A549 (cell line): ENCODE data around the gene TRPM4. TPM values are rescaled to one million over a fixed set of nuclear protein-coding genes. Genes with fewer than 3 reads are reported as not detected.
A peak's percentile ranks its signal among the peaks of the same experiment; 100 is the strongest.

ENCODE experiments used
- ATAC-seq, 2 experiments: fragments of 200-7000 bp in 1 of 2; fragments of >200 bp in 1 of 2; cut with Nextera tagmentation in 1 of 2; cut with Tn5 transposase in 1 of 2; 3 replicates each; pipeline versions ENCODE4 v1.8.0 to v1.9.1; 2018 to 2020; ENCODE audit warnings: mild to moderate bottlenecking in 1 of 2, moderate library complexity in 1 of 2
- CTCF ChIA-PET: fragments of 300-600 bp; sonication (Branson Sonifier 250); formaldehyde crosslinking; extraction: SDS; loops from one replicate; lab custom pipeline; 2021; ENCODE audit warnings: antibody characterized with exemption, inconsistent platforms; lab: Yijun Ruan, JAX
- POLR2A ChIA-PET: fragments of 350-600 bp; formaldehyde crosslinking; extraction: SDS; loops from one replicate; lab custom pipeline; 2021; ENCODE audit warnings: antibody characterized with exemption, inconsistent platforms; lab: Yijun Ruan, JAX
- DNase-seq, 2 experiments: peaks; one replicate each; pipeline versions ENCODE4 v3.0.0 to v3.0.0-alpha.2; 2011 to 2016; ENCODE audit warnings: low read depth in 1 of 2, low spot score in 1 of 2
- FAIRE-seq: peaks from 2 replicates; lab custom pipeline; 2011; peaks lifted over from hg19 to GRCh38; lab: Jason Lieb, UNC
- H3K27ac ChIP-seq, 2 experiments: fragments of >200 bp; sonication (Bioruptor Twin); formaldehyde crosslinking; 3 replicates each; pipeline ENCODE4 v1.5.1; 2016 to 2017
- H3K4me1 ChIP-seq: fragments of >200 bp; sonication (Bioruptor Twin); formaldehyde crosslinking; 3 replicates; pipeline ENCODE4 v1.6.1; 2016
- H3K4me2 ChIP-seq: fragments of >200 bp; sonication (Bioruptor Twin); formaldehyde crosslinking; 3 replicates; pipeline ENCODE4 v1.6.1; 2016
- H3K4me3 ChIP-seq: fragments of >200 bp; sonication (Bioruptor Twin); formaldehyde crosslinking; 3 replicates; pipeline ENCODE4 v1.5.1; 2016
- H3K9me3 ChIP-seq: fragments of >200 bp; sonication (Bioruptor Twin); formaldehyde crosslinking; 3 replicates; pipeline ENCODE4 v1.6.1; 2016
- CBX2 ChIP-seq: fragments of 200-600 bp; sonication (generic); IDR thresholded peaks from 2 replicates; pipeline ENCODE4 v1.6.1; 2016; ENCODE audit warnings: low read depth, mild to moderate bottlenecking, borderline replicate concordance
- CBX8 ChIP-seq: fragments of 200-600 bp; sonication (generic); IDR thresholded peaks from 2 replicates; pipeline ENCODE4 v1.6.1; 2016
- CHD2 ChIP-seq: fragments of 150-350 bp; IDR thresholded peaks from 2 replicates; pipeline ENCODE4 v1.6.1; 2014; ENCODE audit warnings: low read length; ENCODE audit not compliant: partially characterized antibody
- FOSL2 ChIP-seq, 2 experiments: fragments of 450-650 bp in 1 of 2; fragments of >200 bp in 1 of 2; sonication (Bioruptor Twin) in 1 of 2; formaldehyde crosslinking; IDR thresholded peaks; 2 replicates each; pipeline versions ENCODE4 v1.5.0 to v1.6.1; 2016 to 2020; ENCODE audit warnings: mild to moderate bottlenecking in 1 of 2, moderate library complexity in 1 of 2
- FOXS1 ChIP-seq: fragments of 250-450 bp; sonication (Bioruptor Pico); IDR thresholded peaks from 2 replicates; pipeline ENCODE4 v1.5.0; 2020; ENCODE audit warnings: mild to moderate bottlenecking, moderate library complexity
- GATA3 ChIP-seq: IDR thresholded peaks from 2 replicates; pipeline ENCODE4 v1.6.1; 2012; ENCODE audit warnings: borderline replicate concordance
- HOXB13 ChIP-seq: fragments of 250-450 bp; sonication (Bioruptor Pico); IDR thresholded peaks from 2 replicates; pipeline ENCODE4 v1.5.0; 2020; ENCODE audit warnings: low read depth, mild to moderate bottlenecking, moderate library complexity
- HOXB5 ChIP-seq: fragments of 250-450 bp; sonication (Bioruptor Pico); IDR thresholded peaks from 2 replicates; pipeline ENCODE4 v1.5.0; 2020; ENCODE audit warnings: mild to moderate bottlenecking, moderate library complexity
- JUN ChIP-seq, 2 experiments: fragments of >200 bp; sonication (Bioruptor Twin); formaldehyde crosslinking; IDR thresholded peaks; 2 replicates in 1 of 2; 3 replicates in 1 of 2; pipeline ENCODE4 v1.6.1; 2016 to 2017
- JUNB ChIP-seq: fragments of >200 bp; sonication (Bioruptor Twin); formaldehyde crosslinking; IDR thresholded peaks from 2 replicates; pipeline ENCODE4 v1.6.1; 2016
- KDM1A ChIP-seq: fragments of 200-600 bp; sonication (generic); IDR thresholded peaks from 2 replicates; pipeline ENCODE4 v1.6.1; 2016; ENCODE audit warnings: low read depth, mild to moderate bottlenecking
- NPAS2 ChIP-seq: fragments of 250-450 bp; sonication (Bioruptor Pico); IDR thresholded peaks from 2 replicates; pipeline ENCODE4 v1.8.0; 2022; ENCODE audit warnings: mild to moderate bottlenecking, moderate library complexity, borderline replicate concordance
- NR3C1 ChIP-seq: fragments of >200 bp; sonication (Bioruptor Twin); formaldehyde crosslinking; IDR thresholded peaks from 3 replicates; pipeline ENCODE4 v1.6.1; 2017
- RNF2 ChIP-seq: fragments of 200-600 bp; sonication (generic); IDR thresholded peaks from 2 replicates; pipeline ENCODE4 v1.6.1; 2016; ENCODE audit warnings: low read depth, mild to moderate bottlenecking, antibody characterized with exemption, moderate library complexity, borderline replicate concordance
- TFCP2L1 ChIP-seq: fragments of 250-450 bp; sonication (Bioruptor Pico); IDR thresholded peaks from 2 replicates; pipeline ENCODE4 v1.5.0; 2021; ENCODE audit warnings: mild to moderate bottlenecking
- ZNF302 ChIP-seq: fragments of 250-450 bp; sonication (Bioruptor Pico); IDR thresholded peaks from 2 replicates; pipeline ENCODE4 v1.9.0; 2021; ENCODE audit warnings: inconsistent platforms, mild to moderate bottlenecking, moderate library complexity
- ZSCAN20 ChIP-seq: fragments of 250-450 bp; sonication (Bioruptor Pico); IDR thresholded peaks from 2 replicates; pipeline ENCODE4 v1.8.0; 2022; ENCODE audit warnings: mild to moderate bottlenecking, moderate library complexity
- WGBS: methylation state at CpG from one replicate; pipeline ENCODE4 v1.1.6; 2017; ENCODE audit errors: missing lambda C conversion rate; 5-methylcytosine and 5-hydroxymethylcytosine counted together
- polyA plus RNA-seq, 4 experiments: library from polyadenylated mRNA; depleted of rRNA in 3 of 4; stranded (reverse); fragments of >200 nt; fragmentation: RNase III in 1 of 4; extraction: RNeasy Plus Mini Kit Qiagen cat#74134 plus additional on column Dnase treatment in 1 of 4; gene quantifications; 2 replicates in 3 of 4; 3 replicates in 1 of 4; pipeline ENCODE4 v1.2.3, GENCODE V29; 2011 to 2017
- TF ChIP-seq, protein P1 (sequence below): IDR thresholded peaks from 2 replicates; pipeline ENCODE4 v1.6.1; 2012
- TF ChIP-seq, protein P2 (sequence below): fragments of 250-450 bp; sonication (Bioruptor Pico); IDR thresholded peaks from 2 replicates; pipeline ENCODE4 v1.5.0; 2020; ENCODE audit warnings: low read depth, mild to moderate bottlenecking, moderate library complexity
- TF ChIP-seq, protein P3 (sequence below): fragments of >200 bp; sonication (Bioruptor Twin); formaldehyde crosslinking; IDR thresholded peaks from 2 replicates; pipeline ENCODE4 v1.6.1; 2016
- TF ChIP-seq, protein P4 (sequence below): fragments of 450-650 bp; IDR thresholded peaks from 2 replicates; pipeline ENCODE4 v1.6.1; 2014; ENCODE audit warnings: antibody characterized with exemption
- TF ChIP-seq, protein P5 (sequence below): fragments of >200 bp; sonication (Bioruptor Twin); formaldehyde crosslinking; IDR thresholded peaks from 3 replicates; pipeline ENCODE4 v1.6.1; 2016

The TRPM4 gene
- polyA plus RNA-seq, 2 of the 4 experiments (the other 2 are of a cell fraction) = 4.7 to 9.1 TPM

DNA sequence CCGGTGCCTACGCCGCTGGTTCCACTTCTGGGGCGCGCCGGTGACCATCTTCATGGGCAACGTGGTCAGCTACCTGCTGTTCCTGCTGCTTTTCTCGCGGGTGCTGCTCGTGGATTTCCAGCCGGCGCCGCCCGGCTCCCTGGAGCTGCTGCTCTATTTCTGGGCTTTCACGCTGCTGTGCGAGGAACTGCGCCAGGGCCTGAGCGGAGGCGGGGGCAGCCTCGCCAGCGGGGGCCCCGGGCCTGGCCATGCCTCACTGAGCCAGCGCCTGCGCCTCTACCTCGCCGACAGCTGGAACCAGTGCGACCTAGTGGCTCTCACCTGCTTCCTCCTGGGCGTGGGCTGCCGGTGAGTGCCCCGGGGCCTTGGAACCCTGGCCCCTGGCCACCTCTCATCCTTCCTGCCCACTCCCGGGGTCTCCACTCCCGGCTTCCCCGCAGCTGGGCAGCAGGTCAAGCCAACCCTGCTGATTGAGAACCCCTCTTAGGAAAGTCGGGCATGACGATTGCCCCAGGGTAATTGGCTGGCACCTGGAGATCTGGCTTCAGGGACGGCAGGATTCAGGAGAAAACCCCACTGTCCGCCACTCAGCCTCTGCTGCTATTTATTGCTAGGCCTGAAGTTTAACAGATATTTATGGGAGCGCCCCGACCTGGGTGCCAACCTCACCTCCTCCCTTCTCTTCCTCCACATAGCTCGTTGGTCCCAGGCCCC, 39.1 kb downstream of the TRPM4 start:
- H3K4me2 ChIP-seq = no peak overlapping the region
- CTCF ChIA-PET = interaction anchor here (0.7 to 6.0 kb wide), 12 partner anchors 11 to 408 kb away, joined by 3 to 81 read pairs (median 14); no protein-coding TSS in a partner anchor
- no peak for FAIRE-seq
- TF ChIP-seq FOXS1 (CRISPR knock-in tag) (no peak), KDM1A (no peak), JUNB (no peak), HOXB5 (CRISPR knock-in tag) (no peak), GATA3 (no peak), NR3C1 (no peak), CBX8 (no peak), FOSL2 (IDR thresholded peaks at IDR 0.05) (no peak), FOSL2 (CRISPR knock-in tag; IDR thresholded peaks at IDR 0.05) (no peak)
- TF ChIP-seq, protein P1, sequence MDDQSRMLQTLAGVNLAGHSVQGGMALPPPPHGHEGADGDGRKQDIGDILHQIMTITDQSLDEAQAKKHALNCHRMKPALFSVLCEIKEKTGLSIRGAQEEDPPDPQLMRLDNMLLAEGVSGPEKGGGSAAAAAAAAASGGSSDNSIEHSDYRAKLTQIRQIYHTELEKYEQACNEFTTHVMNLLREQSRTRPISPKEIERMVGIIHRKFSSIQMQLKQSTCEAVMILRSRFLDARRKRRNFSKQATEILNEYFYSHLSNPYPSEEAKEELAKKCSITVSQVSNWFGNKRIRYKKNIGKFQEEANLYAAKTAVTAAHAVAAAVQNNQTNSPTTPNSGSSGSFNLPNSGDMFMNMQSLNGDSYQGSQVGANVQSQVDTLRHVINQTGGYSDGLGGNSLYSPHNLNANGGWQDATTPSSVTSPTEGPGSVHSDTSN = no peak
- TF ChIP-seq, all 56 proteins: peak for 0
- H3K9me3 ChIP-seq = no peaks in the 10 kb centered on the region
- POLR2A ChIA-PET = no interaction called here
- peaks cover 4% of the 10 kb centered on the region; the same call in 1 of the 3 replicates for H3K4me1 ChIP-seq
- no peak overlapping the region for H3K27ac ChIP-seq
- H3K4me3 ChIP-seq = no peak overlapping the region
- DNase-seq (no peak), ATAC-seq (no peak)
- 92% methylated on average over 37 of the region's 40 CpGs for WGBS

DNA sequence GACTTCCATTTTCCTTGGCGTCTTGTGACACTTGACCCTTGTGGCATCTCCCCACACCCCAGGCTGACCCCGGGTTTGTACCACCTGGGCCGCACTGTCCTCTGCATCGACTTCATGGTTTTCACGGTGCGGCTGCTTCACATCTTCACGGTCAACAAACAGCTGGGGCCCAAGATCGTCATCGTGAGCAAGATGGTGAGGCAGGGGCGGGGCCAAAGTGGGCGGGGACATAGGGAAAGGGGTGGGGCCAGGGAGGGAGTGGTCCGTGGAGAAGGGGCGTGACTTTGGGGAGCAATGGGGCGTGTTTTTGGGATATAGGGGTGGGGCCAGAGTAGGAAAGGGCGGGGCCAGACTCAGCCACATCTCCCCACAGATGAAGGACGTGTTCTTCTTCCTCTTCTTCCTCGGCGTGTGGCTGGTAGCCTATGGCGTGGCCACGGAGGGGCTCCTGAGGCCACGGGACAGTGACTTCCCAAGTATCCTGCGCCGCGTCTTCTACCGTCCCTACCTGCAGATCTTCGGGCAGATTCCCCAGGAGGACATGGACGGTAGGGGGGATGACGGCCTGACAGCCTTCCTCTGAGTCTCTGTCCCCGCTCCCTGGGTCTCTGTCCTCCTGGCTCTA, 42.8 kb downstream of the TRPM4 start:
- peaks cover 4% of the 10 kb centered on the region; the same call in 1 of the 3 replicates for H3K4me1 ChIP-seq
- POLR2A ChIA-PET = no interaction called here
- FAIRE-seq (no peak), ATAC-seq (peak; percentile 64 to 80; a peak in 5 of 6 replicates), DNase-seq (peak; percentile 58)
- H3K4me2 ChIP-seq = no peak overlapping the region
- CTCF ChIA-PET = interaction anchor here (1.0 to 6.0 kb wide), 14 partner anchors 8 to 126 kb away, joined by 3 to 81 read pairs (median 11); partner anchors contain the start of gene LIN7B
- 84% methylated on average over 28 of the region's 29 CpGs for WGBS
- H3K9me3 ChIP-seq = no peaks in the 10 kb centered on the region
- H3K4me3 ChIP-seq = no peak overlapping the region
- TF ChIP-seq JUN (IDR thresholded peaks at IDR 0.05) (no peak), HOXB13 (CRISPR knock-in tag) (no peak), FOXS1 (CRISPR knock-in tag) (no peak), ZSCAN20 (CRISPR knock-in tag) (no peak), CBX2 (no peak), NPAS2 (CRISPR knock-in tag) (no peak), RNF2 (no peak), CHD2 (no peak)
- TF ChIP-seq, protein P2, sequence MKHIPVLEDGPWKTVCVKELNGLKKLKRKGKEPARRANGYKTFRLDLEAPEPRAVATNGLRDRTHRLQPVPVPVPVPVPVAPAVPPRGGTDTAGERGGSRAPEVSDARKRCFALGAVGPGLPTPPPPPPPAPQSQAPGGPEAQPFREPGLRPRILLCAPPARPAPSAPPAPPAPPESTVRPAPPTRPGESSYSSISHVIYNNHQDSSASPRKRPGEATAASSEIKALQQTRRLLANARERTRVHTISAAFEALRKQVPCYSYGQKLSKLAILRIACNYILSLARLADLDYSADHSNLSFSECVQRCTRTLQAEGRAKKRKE (CRISPR knock-in tag) = no peak
- TF ChIP-seq, protein P3, sequence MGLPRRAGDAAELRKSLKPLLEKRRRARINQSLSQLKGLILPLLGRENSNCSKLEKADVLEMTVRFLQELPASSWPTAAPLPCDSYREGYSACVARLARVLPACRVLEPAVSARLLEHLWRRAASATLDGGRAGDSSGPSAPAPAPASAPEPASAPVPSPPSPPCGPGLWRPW = no peak
- no peak overlapping the region for H3K27ac ChIP-seq

DNA sequence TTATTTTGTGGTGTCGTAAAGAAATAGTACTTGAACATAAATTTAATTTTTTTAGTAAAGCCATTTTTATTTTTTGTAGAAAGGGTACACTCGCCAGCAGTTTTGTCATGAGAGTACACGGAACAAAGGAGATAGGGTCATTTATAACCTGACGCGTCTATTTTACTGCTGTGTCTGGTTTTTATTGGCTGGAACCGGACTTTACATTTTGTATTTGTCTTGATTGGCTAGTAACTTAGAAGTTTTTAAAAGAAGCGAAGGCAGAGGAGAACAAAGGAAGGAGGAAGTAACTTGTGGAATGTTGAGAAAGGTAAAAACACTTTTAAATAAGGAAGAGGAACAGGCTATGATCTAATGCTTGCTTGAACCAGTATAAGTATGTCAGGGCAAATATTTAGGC, 43.5 kb downstream of the TRPM4 start:
- DNase-seq = no peak
- no peak for FAIRE-seq
- no peak for ATAC-seq
- no peak overlapping the region for H3K4me2 ChIP-seq
- H3K27ac ChIP-seq = no peak overlapping the region
- WGBS = 93% methylated on average over 7 of the region's 7 CpGs
- no peak for TF ChIP-seq CHD2
- no peak for TF ChIP-seq JUN (IDR thresholded peaks at IDR 0.05)
- TF ChIP-seq NR3C1 = no peak
- TF ChIP-seq, protein P4, sequence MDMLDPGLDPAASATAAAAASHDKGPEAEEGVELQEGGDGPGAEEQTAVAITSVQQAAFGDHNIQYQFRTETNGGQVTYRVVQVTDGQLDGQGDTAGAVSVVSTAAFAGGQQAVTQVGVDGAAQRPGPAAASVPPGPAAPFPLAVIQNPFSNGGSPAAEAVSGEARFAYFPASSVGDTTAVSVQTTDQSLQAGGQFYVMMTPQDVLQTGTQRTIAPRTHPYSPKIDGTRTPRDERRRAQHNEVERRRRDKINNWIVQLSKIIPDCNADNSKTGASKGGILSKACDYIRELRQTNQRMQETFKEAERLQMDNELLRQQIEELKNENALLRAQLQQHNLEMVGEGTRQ = no peak
- no peak for TF ChIP-seq ZNF302 (CRISPR knock-in tag)
- TF ChIP-seq TFCP2L1 (CRISPR knock-in tag) = no peak
- TF ChIP-seq, protein P5, sequence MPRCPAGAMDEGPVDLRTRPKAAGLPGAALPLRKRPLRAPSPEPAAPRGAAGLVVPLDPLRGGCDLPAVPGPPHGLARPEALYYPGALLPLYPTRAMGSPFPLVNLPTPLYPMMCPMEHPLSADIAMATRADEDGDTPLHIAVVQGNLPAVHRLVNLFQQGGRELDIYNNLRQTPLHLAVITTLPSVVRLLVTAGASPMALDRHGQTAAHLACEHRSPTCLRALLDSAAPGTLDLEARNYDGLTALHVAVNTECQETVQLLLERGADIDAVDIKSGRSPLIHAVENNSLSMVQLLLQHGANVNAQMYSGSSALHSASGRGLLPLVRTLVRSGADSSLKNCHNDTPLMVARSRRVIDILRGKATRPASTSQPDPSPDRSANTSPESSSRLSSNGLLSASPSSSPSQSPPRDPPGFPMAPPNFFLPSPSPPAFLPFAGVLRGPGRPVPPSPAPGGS = no peak
- H3K4me3 ChIP-seq = no peak overlapping the region
- ChIA-PET CTCF (interaction anchor here (2.7 kb wide), 1 partner anchor 103 kb away, joined by 10 read pairs; no protein-coding TSS in a partner anchor), POLR2A (no interaction called here)
- H3K9me3 ChIP-seq = no peaks in the 10 kb centered on the region
- peaks cover 4% of the 10 kb centered on the region; the same call in 1 of the 3 replicates for H3K4me1 ChIP-seq
